Measurements from ENCODE around the gene TEX22.

Gene TEX22

DNA sequence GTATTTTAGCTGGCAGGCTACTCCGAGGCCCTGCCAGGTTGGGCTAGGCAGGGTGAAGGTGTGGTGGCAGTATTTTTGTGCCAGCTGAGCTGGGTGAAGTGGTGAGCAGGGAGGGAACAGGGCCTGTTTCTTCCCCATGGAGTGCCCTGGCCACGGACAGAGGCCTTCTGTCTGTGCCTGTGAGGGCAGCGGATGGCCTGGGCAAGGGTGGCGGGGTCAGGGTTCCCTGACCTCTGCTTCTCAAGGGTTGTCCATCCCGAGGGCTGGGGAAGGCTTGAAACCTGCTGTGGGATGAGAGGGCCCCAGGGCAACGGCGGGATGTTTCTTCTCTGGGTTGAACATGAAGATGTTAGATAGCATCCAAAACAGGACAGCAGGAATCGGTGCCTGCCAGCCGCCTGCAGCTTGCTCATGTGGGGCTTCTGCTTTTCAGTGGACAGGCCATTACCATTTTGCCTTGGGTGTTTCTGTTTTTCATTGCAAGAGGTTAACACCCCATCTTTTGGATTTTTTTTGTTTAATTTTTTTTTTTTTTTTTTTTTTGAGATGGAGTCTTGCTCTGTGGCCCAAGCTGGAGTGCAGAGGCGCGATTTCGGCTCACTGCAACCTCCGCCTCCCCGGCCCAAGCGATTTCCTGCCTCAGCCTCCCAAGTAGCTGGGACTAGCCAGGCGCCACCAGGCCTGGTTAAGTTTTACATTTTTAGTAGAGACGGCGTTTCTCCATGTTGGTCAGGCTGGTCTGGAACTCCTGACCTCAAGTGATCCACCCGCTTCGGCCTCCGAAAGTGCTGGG is 24.6 kb downstream of the TEX22 start:
- DNase-seq, result no peak

DNA sequence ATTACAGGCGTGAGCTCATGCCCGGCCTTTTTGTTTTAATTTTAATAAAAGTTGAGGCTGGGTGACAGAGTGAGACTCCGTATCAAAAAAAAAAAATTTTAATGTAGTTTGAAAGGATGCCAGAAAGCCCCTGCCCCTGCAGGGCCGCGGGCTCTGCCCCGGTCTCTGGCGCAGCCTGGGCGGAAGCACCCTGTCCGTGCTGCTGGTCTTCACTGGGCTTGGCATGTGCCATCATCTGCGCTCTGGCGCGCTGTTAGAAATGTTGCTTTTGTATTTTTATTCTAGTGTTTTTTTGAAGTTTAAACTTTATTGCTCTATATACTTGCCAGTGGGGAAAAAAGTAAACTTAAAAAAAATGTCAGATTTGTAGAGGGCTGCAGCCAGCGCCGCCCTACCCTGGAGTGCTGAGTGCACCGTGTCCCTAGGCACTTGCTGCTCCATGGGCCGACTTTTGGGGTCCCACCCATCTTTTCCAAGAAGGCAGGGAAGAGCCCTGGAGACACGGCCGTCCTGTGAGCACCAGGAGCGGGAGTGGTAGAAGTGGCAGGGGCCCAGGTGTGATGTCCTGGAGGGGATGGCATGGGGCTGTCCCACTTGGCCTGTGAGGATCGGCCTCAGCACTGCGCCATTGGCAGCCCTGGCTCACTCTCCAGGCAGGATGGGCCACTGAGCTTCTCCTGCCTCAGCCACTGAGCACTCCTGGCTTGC is 25.3 kb downstream of the TEX22 start:
- no peak for DNase-seq

DNA sequence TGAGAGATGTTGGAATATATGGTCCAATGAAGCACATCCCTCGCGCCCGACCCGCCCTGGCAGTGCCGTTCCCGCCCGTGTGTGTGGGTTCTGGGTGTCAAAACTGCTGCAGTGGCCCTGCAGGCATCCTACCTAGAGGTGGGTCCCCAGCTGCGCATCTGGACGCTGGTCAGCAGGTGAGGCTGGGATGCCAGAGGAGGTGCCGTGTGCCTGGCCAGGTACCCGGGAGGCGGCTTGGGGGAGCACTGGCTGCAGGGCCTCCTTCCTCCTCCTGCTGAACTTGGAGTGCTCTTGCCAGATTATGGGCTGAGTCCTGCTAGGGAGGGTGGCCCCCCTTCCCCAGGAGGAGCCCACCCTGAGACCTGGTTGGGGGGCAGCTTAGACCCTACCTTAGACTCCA is 26.5 kb downstream of the TEX22 start:
- DNase-seq, result no peak

DNA sequence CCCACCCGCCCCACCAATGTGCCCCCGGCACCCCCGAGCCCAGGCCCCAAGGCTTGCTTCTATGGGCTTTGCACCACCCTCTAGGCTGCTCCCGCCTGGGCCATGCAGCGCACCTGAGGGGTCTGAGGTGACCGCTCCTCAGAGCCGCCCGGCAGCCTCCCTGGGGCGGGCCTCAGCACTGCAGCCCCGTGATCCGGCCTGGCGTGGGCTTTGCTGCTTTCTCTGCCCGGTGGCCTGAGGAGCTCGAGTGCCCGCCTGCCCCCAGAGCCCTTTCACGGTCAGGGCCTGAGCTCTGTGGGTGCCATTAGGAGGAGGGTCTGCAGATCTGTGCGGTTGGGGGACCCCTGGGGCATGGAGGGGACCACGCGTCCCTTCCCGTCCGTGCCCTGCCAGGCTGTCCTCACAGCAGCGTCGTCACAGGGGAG is 27.5 kb downstream of the TEX22 start:
- no peak for DNase-seq

DNA sequence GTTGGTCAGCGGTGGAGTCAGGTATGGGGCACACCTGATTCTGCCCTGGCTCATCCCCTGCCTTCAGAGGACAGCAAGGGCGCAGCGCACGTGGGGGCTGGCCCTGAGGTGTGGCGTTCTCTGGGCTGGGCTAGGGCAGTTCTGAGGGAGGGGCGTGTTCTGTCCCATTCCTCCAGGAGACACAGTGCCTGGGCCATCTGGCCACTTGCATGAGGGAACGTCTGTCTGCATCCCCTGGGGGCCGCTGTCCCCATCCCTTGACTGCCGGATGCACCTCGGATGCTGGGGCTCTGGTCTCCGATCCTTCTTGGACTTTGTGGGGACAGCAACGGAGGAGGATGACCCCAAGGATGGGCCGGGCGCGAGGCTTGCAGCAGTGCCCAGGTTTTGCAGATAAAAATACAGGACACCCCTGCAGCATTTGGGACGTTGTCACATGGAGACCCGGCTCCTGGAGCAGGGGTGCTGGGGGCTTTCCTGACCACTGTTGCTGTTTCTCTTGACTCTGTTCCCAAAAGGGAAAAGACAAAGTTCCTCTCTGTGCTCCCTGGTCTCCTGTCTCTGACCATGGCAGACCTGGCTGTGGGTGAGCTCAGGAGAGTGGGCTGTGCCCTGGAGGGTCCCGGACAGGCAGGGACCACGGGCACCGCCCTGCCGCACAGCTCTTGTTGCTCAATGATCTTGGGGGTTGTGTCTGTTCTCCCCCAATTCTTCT is 28.2 kb downstream of the TEX22 start:
- no peak for DNase-seq

DNA sequence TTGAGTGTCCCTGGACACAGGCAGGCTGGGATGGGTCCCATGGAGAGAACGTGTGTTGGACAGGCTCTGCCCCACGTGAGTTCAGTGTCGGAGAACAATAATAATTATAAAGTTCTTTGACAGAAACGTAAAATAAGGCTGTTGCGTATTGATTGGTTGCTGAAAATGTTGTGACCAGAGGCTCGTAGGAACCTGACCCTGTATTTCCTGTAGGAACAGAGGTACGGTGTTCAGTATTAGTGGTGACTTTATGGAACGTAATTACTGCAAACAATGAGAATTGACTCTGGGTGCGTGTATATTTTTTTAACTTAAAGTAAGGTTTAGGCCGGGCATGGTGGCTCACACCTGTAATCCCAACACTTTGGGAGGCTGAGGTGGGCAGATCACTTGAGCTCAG is 29.1 kb downstream of the TEX22 start:
- no peak for DNase-seq

DNA sequence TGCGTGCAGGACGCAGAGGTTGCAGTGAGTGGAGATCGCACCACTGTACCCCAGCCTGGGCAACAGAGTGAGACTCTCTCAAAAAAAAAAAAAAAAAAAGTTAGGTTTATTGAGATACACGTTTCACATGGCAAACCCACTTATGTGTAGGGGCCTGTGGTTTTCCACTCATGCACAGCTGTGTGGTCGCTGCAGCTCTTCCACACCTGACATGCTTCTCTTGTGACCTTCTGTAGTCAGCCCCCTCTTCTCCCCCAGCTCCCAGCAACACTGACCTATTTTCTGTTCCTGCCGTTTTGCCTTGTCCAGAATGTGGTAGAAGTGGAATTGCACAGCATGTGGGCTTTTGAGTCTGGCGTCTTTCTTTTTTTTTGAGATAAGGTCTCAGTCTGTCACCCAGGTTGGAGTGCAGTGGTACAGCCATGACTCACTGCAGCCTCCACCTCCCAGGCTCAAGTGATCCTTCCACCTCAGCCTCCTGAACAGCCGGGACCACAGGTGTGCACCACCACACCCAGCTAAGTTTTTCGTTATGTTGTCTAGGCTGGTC is 29.7 kb downstream of the TEX22 start:
- DNase-seq, result no peak

DNA sequence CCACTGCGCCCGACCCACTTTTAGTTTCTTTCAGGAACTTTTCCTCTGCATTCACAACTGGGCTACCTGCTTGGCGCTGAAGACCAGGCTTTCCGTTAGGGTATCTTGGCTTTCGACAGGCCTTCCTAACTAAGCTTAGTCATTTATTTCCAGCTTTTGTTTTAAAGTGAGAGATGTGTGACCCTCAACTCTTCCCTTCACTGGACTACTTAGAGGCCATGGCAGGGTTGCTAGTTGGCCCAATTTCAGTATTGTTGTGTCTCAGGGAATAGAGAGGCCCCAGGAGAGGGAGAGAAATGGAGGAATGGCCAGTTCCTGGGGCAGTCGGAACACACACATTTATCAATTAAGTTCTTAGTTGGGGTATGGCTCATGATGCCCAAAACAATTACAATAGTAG is 31.7 kb downstream of the TEX22 start:
- DNase-seq, result no peak

DNA sequence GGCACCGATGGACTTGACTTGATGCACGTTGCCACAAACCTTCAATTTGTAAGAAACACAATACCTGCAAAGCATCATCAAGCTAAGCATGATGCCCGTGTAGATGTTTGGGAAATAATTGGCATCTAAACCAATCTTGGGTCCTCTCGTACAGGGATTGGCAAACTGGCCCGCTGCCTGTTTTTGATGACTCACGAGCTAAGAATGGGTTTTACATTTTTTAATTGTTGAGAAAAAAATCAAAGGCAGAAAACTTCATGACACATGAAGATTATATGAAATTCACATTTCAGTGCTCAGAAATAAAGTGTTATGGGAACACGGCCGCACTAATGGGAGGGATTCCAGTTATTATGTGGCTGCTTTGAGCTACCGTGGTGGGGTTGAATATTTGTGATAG is 32.2 kb downstream of the TEX22 start:
- no peak for DNase-seq

DNA sequence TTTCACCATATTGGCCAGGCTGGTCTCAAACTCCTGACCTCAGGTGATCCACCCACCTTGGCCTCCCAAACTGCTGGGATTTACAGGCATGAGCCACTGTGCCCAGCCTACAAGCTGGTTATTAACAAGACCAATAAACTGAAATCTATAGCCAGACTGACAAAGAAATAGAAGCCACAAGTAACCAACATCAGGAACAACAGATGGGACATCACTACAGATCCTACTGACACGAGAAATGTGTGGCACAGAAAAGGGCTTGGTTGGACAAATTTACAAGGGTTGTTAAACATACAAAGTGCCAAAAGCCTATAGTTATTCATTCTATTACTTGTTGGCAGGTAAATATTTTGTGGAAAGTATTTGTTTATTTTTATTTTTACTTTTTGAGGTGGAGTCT is 32.9 kb downstream of the TEX22 start:
- no peak for DNase-seq

DNA sequence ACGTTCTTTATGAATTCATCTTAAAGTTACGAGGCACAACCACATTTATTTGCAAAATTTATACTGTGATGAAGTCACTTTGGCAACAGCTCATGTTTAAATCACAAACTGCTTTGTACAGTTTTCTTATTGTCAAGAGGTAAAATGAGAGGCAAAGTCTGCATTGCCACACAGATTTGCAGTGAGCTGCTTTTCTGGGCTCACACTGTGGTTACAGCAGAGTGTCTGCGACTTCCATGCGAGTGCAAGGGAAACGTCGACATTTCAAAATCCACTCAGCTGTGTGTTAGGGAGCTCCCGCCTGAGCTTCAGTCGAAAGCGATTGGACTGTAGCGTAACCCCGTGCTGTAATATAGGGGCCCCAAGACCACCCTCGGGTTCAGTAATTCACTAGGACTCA is 34.3 kb downstream of the TEX22 start:
- DNase-seq, result no peak

DNA sequence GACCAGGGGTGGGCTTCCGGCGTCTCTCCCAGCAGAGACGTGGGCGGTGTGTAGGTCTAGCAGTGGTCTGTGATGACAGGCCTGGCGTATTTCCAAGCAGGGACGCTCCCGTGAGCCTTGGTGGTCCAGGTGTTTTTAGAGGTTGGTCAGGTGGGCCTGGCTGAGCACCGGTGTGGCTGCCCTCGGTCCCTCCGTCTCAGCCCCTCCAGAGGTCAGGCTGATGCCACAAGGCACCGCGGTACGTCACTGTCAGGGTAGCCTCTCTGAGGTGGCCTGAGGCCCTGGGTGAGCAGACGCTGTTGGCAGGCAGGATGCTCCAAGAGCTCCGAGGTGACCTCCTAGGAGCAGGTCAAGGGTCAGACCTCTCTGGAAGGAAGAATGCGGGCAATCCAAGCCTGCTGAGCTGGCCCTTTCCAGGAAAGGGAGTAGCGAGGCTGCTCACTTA is 34.8 kb downstream of the TEX22 start:
- DNase-seq, result no peak

DNA sequence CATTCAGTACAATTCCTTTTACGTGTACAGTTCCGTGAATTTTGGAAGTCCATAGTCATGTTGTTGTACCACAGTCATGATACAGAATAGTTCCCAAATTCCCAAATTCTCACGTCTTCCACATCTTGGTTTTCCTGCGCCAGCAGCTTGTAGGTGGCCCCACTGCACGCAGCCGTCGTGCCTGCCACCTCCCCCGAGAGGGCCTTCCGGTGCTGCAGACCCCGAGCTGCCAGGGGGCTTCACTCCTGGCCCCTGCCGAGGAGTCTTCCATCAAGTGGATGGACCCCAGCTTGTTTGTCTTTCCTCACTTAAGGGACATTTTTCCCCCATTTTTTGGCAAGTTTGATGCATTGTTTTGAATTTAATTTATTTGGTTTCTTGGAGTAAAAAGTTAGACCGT is 38.1 kb downstream of the TEX22 start:
- DNase-seq, result no peak

DNA sequence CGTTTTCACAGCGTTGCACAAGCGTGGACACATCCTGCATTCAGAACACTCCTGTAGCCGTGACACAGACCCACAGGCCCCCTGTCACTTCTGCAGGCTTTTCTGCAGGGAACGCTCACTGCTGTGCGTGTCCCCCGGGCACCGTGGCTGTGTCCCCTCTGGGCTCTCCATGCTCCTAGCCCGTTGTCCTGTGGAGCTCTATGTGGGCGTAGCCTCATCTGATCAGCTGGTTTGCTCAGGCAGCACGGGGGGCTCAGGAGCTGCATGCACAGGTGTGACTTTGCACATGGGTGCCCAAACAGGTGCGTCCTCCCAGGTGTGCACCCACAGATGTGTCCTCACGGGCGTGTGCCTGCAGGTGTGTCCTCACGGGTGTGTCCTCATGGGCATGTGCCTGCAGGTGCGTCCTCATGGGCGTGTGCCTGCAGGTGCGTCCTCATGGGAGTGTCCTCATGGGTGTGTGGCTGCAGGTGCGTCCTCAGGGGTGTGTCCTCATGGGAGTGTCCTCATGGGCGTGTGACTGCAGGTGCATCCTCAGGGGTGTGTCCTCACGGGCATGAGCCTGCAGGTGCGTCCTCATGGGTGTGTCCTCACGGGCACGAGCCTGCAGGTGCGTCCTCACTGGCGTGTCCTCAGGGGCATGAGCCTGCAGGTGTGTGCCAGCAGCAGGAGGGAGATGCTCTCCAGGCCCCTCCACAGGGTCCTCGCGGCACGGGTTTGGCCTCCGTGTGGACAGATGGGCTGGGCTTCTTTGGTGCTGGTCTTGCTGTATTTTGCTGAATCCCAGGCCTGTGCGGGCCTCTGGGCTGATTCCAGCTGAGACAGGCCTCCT is 38.8 kb downstream of the TEX22 start:
- no peak for DNase-seq

DNA sequence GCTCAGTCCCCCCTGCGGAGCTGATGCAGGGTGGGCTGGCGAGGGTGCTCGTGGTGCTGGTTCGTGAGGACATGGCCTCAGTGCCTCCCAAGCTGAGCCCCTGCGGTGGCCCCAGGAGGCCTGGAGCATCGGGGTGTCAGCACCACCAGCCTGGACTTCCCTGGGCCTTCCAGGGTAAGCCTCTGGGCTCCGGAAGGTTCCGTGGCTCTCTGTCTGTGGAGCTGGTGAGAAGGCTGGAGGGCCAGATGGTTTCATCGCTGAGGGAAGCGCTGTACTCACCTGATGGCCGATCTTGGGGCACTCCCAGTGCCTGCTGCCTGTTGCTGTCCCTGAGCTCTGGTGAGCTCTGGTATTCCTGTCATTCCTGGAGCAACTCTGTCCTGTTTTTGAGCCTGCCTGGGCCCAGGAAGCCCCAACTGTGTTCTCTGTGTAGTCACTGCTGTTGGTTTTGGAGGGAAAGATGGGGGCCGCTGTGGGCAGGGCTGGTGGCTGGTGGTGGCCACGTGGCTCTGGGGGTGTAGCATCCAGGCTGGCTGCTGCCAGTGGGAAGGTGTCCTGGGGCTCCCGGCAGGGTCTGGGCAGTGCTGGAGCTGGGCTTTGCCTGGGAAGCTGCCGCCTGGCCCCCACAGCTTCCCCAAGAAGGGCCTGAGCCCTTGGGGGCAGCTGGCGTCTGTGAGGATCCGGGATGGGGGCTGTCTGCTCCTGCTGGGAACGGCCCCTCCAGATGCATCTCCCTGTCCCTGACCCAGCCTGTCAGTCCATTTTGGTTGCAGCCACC is 39.6 kb downstream of the TEX22 start:
- DNase-seq, result no peak

DNA sequence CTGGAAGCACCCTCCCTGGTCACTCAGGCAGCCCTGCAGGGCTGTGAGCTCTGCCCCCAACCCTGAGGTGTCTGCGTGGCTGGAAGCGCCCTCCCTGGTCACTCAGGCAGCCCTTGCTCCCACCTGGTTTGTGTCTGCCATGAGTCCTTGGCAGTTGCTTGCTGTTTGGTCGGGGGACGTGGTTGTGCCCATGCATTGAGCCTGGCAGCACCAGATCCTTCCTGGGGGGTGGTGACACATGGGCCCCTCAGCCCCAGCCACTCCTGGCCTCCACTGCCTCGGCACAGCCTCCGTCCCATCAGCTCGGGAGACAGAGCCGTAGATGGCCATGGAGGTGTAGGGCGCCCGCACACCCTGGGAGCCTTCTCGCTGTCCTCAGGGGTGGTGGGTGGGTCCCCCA is 40.8 kb downstream of the TEX22 start:
- no peak for DNase-seq

DNA sequence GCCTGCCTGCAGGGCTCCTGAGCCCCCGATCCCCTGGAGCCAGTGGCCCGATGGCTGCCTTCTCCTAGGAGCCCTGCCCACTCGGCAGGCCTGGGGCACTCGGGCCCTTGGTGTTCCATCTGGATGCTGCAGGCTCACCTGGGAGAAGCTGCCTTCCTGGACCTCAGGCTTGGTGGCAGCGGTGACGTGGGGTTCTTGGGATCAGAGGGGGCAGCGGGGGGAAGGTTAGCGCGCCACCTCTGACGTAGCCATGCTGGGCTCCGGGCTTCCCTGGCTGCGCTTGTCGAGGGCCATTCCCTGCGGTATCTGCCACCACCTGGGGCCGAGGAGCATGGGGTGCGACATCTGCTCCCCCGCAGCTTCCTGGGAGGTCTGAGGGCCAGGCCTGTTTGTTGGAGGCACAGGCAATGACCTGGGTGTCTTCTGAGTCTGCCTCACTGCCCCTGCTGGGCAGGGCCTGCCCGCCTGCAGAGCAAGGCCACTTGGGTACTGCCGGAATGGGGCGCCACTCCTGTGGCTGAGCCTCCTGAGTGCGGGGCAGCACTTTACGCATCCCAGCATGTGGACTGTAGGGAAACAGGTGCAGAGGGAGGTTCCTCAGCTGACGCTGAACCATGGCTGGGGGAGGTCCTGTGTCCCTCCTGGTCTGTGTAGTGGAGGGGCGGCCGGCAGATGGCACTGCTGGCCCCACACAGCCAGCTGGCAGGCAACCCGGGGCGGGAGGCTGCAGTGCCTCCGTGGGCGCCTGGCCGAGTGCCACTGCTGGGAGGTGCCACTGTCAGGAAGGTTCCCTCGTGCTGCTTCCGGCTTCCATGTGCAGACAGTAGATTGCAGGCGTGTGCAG is 41.6 kb downstream of the TEX22 start:
- no peak for DNase-seq

DNA sequence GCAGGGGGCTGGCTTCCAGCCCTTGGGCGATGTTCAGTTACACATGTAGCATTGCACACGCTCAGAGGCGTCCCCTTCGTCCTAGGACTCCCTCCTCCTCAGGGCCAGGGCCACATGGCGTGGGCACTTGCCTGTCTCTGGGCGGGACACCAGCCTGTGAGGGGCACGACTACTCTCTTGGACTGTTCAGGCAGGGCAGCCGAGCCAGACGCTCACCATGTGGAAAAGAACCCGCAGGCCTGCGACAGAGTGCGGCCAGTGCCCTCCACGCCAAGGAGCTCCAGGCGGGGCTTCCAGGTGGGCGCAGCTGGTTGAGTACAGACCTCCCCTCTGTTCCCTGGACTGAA is 42.2 kb downstream of the TEX22 start:
- DNase-seq, result no peak

DNA sequence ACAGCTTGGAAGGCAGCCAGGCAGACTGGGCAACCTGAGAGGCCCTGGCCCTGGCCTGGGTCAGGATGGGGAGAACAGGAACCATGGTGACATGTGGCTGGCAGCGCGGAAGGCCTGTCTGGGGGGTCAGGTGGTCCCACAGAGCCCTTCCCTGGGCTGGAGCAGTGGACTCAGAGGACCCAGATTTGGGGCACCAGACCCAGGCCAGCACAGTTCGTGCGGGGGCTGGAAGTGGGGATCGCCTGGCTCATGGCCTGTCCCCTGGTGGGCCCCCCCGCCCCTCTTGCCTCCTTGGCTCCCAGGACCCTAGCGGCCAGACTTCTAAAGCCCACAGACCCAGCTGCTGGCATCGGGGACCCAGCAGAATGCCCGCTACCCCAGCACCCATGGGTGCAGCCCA is 42.7 kb downstream of the TEX22 start:
- no peak for DNase-seq

DNA sequence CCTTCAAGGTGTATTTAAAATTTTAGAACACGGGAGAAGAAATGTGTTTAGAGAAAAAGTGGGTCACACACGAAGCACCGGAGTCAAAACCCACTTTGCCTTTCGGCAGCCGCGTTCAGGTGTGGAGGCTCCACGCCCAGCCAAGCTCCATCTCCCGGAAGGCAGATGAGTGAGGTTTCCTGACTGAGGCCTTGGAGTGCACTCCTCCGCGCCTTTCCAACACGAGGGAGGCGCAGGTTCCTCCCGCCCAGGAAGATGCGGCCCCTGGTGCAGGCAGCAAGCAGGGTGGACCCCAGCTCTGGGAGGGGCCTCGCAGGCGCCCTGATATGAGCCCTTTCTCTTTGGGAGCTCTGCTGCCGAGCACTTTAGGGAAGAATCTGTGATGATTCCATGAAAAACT is 43.8 kb downstream of the TEX22 start:
- DNase-seq, result no peak

DNA sequence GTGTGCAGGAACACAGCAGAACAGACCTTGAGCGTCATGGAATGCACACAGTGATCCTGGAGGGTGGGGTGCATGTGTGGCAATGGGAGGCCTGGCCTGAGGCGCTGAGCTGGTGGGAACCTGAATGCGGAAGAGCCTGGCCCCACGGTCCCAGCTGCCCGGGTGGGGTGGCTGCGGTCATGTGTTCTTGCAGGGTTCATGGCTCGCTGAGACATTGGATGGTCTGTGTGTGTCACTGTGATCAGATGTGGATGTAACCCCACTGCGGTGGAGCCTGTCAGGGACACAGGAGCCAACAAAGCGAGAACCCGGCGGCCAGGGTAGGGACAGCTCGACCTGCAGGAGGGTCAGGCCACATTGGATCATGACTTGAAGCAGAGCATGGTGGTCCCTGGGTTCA is 44.5 kb downstream of the TEX22 start:
- DNase-seq, result no peak

Data from NCI-H2227 treated with DMSO at 0.1 percent for 48 hours (cell line).